ENCODE measurements around the gene STK40.

GRCh38 chr1:36400514-36400824 lies 14.7 kb upstream of the STK40 start:
- no peak for TF ChIP-seq CTCF (IDR thresholded peaks at IDR 0.05)
- TF ChIP-seq SIN3A (IDR thresholded peaks at IDR 0.05; ENCODE audit: borderline replicate concordance, insufficient read depth, low read depth, low read length) = no peak

Measured in Panc1 (cell line).